GM10248 (cell line): ENCODE results near the gene ISOC1.

Experiments
- CTCF ChIA-PET: fragments of 300-600 bp; sonication (Branson Sonifier 250); formaldehyde crosslinking; extraction: SDS; loops from one replicate; lab custom pipeline; 2021; ENCODE audit warnings: antibody characterized with exemption; lab: Yijun Ruan, JAX
- POLR2A ChIA-PET: fragments of 350-650 bp; sonication (Branson Sonifier 250); formaldehyde crosslinking; extraction: SDS; loops from one replicate; lab custom pipeline; 2020; ENCODE audit warnings: antibody characterized with exemption; lab: Yijun Ruan, JAX
- DNase-seq: peaks from one replicate; pipeline ENCODE4 v3.0.0; 2012; ENCODE audit errors: extremely low spot score
- CTCF ChIP-seq: IDR thresholded peaks from 2 replicates; pipeline ENCODE4 v1.5.1; 2012; ENCODE audit warnings: mild to moderate bottlenecking, low read depth; ENCODE audit errors: extremely low read depth, missing control alignments, control extremely low read depth

Gene ISOC1

GRCh38 chr5:129098488-129099183 is 4.1 kb downstream of the ISOC1 start:
- TF ChIP-seq CTCF: no peak
- no peak for DNase-seq
- ChIA-PET CTCF (interaction anchor here (1.0 to 7.8 kb wide), 7 partner anchors 9 to 39 kb away, joined by 3 to 66 read pairs (median 5); no protein-coding TSS in a partner anchor), POLR2A (no interaction called here)

- no peak for TF ChIP-seq CTCF
- ChIA-PET POLR2A (no interaction called here), CTCF (interaction anchor here (1.0 to 7.8 kb wide), 6 partner anchors 8 to 30 kb away, joined by 3 to 66 read pairs (median 6); no protein-coding TSS in a partner anchor)
- DNase-seq: no peak
These were observed 4.6 kb downstream of the ISOC1 start for GRCh38 chr5:129099184-129099569.

- no peak for DNase-seq
- ChIA-PET CTCF (interaction anchor here (1.2 kb wide), 1 partner anchor 23 kb away, joined by 3 read pairs; no protein-coding TSS in a partner anchor), POLR2A (no interaction called here)
- no peak for TF ChIP-seq CTCF
These were observed 7.2 kb downstream of the ISOC1 start for GRCh38 chr5:129101794-129102193.

GRCh38 chr5:129103397-129103796 is 8.8 kb downstream of the ISOC1 start:
- ChIA-PET POLR2A (no interaction called here), CTCF (interaction anchor here (0.7 to 1.3 kb wide), 3 partner anchors 8 to 16 kb away, joined by 4 to 5 read pairs (median 4); partner anchors contain the start of gene ISOC1)
- TF ChIP-seq CTCF: no peak
- DNase-seq: no peak

GRCh38 chr5:129104915-129105455 is 10.4 kb downstream of the ISOC1 start:
- ChIA-PET POLR2A (no interaction called here), CTCF (interaction anchor here (1.0 to 1.5 kb wide), 3 partner anchors 9 to 21 kb away, joined by 3 to 13 read pairs (median 3); partner anchors contain the start of gene ISOC1)
- TF ChIP-seq CTCF: no peak
- no peak for DNase-seq

- no peak for DNase-seq
- no peak for TF ChIP-seq CTCF
- POLR2A ChIA-PET: no interaction called here
- CTCF ChIA-PET: interaction anchor here (1.1 to 4.8 kb wide), 2 partner anchors 9 to 17 kb away, joined by 3 to 29 read pairs; no protein-coding TSS in a partner anchor
These were observed 13.1 kb downstream of the ISOC1 start for GRCh38 chr5:129107637-129108036.
